AG08395 (cell line): ENCODE results near the gene SYP.

Source experiments
- DNase-seq: peaks from one replicate; pipeline ENCODE4 v3.0.0; 2012; ENCODE audit warnings: mixed read lengths, low spot score

The SYP gene

DNA sequence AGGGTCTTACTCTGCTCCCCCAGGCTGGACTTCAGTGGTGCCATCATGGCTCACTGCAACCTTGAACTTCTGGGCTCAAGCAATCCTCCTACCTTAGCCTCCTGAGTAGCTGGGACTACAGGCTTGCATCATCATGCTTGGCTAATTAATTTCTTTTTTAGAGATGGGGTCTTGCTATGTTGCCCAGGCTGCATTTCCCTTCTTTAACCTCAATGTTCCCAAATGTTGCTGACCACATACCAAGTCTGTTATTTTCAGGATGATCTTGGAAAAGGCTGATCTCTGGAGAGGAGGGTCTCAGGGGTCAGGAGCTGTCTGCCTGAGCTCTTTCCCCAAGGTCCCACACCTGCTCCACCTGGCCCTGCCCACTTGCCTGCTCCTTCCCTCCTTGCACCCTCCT, 20.1 kb upstream of the SYP start:
- DNase-seq: no peak

DNA sequence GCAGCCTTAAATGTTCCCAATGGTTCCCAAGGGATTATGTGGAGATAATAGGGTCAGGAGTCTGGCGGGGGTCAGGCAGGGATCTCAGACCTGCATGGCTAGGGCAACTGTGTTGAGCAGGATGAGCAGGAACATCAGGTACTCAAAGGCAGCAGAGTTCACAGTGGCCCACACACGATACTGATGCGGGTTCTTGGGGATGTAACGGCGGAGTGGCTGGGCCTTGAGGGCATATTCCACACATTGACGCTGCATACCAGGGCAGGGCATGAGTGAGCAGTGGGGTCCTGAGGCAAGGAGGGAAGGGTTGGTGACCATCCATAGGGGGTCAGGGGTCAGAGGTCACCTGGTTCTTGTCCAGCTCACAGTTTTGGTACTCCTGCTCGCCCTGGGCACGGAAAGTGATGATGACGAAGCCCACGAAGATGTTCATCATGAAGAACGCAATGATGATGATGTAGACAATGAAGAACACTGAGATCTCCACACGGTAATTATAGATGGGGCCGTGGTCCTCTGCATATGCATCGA, 15.1 kb upstream of the SYP start:
- DNase-seq: no peak

DNA sequence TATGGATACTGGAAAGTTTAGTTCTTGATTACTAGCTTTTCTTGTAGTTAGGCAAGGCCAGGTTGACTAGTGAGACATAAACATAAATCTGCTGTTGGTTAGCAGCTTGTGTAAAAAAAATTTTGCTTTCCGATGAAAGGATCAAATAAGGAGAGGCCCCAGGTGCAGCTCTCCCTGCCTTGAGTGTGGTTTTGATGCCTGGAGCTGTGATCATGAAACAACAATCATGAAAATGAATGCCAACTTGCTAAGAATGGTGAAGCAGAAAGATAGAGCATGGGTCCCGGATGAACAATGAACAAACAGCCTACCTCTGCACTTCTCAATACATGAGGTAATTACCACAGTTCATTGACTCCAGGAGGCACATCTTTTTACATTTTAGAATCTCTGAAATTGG, 14.4 kb upstream of the SYP start:
- DNase-seq: no peak

DNA sequence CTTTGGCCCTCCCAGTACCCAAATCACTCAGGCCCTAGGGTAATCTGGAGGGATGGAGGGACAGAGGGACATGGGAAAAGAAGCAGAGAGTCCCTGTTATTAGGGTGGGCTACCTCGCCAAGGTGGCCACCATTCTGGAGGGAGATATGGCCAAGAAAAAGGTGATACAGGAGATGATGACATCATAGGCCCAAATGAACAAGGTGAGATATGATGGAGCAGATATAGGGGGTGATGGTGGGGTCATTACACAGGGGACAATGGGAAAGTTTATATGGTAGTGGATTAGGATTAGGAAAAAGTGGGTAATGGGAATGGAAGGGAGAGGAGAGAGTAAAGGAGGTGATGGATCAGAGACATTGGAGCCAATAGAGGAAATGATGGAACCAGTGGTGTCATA, 12.9 kb upstream of the SYP start:
- DNase-seq: no peak

DNA sequence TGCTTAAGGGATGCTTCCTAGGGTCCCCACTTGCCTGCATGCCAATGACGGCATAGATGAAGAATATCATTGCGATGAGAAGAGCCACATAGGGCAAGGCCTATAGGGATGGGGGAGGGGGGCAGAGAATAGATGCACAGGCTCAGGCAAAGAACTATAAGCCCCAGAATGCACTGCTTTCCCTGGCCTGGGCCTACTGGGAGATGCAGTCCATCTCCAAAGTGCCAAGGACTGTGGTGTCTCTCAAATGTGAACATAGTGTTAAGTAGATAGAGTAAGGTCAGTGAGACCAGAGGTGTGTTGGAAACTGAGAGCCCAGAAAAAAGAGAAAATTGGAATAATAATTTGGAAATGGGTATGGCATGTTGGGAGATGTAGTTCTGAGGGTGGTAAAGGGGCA, 12.2 kb upstream of the SYP start:
- no peak for DNase-seq

DNA sequence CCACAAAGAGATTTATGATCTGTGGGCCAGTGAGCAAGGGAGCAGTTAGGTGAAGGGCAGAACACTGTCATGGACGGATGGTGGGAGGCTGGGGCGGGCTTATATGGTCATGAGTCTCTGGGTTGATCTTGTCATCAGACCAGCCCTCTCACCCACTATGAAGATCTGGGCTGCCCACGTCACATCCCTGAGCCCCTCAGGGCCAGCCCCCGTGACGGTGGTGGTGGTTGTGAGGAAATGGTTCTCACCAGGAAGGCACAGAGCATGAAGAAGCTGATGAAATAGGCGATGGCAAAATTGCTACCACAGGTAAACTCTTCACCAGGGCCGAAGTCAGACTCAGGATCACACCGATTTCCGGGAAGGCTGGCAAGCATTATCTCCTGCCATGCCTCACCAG, 11.1 kb upstream of the SYP start:
- no peak for DNase-seq

DNA sequence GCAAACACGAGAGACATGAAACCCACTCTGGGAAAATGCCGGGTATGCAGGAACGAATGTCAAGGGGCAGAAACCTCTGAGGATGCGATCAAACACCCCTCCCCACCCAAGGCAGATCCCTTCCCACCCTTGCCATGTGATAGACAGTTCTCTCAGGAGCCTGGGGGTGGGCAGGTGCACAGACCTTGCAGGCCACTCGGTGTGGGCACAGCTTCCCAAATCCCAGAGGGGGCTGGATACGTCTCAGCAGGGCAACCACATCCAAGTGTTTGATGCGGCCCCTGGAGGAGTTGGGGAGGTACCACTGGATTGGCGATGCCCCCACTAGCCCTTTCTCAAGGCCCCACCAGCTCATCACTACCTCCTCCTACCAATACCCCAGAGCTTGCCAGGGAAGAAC, 10.4 kb upstream of the SYP start:
- no peak for DNase-seq

DNA sequence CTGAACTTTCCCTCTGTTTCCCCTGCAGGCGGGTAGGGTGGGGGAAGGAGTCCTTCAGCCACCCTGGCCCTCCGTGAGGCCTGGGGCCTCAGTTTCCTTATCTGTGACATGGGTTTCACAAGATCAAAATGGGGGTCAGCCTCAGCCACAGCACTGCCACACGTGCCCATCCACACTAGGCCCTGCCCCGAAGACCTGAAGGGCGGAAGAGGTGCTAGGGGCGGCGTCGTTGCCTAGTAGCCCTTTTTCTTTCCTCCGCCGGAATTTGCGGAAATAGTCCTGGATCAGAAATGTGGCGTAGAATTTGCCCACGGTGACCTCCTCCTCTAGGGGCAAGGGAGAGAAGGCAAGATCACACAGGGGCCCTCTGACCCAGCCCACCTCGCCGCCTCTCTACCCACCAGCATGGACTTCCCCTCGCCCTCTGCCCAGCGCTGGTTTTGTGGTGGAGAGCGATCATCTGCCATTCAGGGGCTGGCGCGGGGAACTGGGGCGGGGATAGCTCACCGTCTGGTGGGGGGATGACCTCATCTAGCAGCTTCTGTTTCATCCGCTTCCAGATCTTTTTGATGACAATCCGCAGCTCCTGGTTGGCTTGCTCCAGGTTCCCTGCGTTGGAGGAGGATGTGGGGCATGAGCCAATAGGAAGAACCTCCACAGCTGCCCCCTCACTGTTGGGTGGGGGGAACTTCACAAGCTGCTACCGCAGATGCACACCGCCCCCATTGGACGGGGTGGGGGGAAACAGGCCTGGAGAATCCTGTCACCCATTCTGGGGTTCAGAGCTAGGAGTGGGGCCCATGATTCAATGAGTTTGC, 9.7 kb upstream of the SYP start:
- DNase-seq: no peak

DNA sequence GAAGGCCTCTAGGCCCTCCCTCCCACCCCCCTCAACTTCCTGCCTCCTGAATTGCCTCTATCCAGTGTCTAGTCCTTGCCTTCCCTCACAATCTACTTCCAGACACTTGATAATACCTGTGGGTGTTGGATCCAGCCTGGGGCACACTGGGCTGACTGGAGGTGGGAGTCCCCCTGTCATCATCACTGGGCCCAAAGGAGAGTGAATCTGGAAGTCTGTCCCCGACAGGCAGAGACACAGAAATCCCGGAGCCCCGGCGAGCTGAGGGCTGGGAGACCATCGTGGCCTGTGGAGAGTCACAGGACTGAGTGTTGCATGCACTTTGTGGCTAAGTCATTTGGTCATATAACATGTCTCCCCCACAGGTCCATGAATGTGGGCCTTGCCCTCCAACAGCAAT, 8.4 kb upstream of the SYP start:
- DNase-seq: no peak

DNA sequence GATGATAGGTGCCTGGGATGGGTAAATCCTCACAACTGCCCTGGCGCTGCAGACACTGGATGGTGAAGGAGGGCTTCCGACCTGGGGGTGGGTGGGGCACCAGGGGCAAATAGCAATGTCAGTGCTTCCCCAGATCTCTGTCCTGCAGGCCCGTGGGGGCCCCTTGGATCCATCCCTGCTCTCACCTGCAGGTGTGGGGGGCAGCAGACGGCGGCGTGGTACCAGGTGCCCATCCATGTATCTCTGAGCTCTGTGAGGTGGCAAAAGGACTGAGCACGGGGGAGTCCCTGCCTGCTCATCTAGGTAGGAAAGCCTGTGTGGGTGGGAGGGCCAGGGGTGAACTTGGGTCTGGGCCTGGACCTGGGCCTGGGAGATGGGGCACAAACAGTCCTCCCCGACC, 6.5 kb upstream of the SYP start:
- DNase-seq: no peak

DNA sequence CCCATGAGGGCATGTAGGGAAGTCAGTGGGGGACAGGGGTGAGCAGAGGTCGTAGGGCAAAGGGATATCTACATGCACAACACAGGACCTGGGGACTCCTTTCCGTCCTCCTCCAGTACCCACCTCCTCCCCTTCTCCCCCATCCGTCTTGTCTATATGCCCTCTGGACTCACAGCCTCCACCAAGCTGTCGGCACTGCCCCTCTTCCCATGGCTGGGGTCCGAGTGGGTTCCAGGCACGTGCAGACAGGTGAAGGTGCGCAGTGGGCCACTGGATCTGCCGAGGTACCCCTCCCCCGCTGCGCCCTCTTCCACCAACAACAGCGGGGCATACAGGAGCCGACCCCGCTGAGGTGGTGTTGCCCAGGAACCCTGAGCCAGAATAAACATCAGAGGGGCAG, 5.5 kb upstream of the SYP start:
- DNase-seq: no peak

DNA sequence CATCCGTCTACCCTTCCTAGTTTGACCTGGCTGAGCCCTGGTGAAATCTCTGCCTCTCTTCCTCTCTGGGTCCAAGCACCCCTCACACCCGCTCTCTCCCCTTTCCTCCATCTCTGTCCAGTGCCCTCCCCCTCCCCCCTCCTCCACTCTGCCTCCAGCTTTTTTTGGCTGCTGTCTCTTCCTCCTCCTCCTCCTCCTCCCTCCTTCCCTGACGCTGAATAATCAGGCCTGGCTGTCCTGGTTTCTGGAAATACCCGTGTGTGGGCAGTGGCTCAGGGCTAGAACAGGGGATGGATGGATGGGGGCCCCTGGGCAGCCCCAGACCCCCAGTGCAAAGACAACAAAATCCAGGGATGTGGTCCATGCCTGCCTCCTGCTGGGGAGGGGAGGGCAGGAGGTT, 4.7 kb upstream of the SYP start:
- no peak for DNase-seq

DNA sequence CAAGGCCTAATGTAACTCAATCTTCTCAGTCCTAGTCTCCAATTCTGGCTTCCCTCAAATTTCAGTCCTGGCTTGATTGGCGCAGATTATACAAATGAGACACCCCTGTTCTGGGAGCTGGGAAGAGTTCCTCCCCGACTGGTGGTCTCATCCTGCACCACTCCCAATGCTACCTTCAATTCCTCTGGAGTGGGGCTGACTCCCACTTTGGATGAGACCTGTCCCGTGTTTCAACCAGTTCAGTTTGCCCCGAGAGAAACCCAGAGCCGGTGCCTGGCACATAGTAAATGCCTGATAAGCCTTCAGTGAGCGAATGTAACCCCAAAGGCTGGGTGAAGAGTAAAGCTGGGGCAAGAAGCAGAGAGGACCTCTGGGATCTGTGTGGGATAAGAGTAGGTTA, 4.0 kb upstream of the SYP start:
- no peak for DNase-seq

DNA sequence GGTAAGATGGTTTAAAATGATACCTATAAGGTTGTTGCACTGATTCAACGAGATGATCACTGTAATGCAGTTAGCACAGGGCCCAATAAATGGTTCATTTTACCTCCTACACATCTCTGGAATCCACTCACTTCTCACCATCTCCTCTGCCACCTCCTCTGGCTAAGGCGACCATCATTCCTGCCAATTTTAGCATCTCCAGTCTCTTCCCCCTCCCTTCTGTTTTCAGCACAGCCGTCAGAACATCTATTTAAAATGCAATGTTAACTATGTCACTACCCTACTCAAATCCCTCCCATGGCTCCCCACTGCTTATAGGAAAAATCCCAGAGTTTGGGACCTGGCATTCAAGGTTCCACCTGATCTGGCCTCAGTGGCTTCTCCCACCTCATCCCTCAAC, 3.5 kb upstream of the SYP start:
- no peak for DNase-seq

DNA sequence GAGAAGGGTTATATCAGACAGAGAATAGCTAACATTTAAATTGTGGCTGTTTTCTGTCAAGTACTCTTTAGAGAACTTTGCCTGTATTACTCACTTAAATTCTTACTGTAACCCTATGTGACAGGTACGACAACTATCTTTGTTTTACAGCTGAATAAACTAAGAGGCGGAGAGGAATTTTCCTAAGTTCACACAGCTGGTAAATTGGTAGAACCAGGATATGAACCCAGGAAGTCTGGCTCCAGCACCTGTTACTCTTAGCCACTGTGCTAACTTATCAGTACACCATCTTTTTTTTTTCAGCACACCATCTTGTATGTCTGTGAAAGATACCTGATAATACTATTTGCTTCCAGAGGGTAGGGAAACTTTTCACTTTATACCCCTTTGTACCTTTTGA, 2.0 kb upstream of the SYP start:
- no peak for DNase-seq

DNA sequence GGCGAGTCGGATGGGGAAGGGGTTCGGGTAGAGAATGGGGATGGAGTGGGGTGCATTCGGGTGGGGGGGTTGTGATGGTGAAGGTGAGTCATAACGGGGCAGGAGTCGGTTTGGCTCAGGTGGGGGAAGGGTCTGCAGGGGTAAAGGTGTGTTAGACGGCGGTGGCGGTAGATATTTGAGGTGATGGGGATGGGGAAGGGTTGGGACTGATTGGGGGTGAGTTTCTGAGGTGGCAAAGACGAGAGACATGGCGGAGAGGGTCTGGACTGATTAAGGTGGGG, 738 bp downstream of the SYP start:
- DNase-seq: no peak

DNA sequence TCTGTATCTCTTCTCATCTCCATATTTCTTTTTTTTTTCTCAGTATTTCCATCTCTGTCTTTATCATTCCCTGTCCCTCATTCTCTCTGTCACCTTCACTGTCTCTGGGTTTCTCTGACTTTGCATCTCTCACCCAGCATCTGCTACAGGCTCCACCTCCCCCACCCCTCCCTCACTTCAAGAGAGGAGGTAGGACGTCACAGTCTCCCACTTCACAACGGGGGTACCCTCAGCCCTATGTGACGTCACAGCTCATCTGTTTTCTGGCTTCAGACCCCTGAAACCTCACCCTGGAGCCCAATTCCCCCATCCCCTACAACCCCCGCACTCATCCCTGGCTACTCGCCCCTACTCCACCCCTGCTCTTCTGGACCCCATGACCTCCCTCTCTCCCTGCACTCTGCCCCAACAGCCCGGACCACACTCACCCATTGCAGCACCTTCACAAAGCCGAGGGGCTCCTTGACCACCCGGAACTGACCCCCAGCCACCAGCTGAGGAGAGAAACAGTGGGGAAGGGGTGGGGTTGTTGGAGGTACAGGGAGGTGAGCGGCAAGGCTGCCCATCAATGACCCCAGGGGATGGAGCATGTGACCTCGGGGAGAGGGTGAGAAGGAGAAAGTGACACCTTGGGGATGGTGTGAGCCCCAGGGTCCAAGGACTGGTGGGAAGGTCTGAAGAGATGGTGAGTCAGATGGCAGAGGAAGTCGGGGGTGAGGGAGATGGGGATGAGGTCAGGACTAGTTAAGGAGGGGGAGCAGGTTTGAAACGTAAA, 1.3 kb downstream of the SYP start:
- no peak for DNase-seq

DNA sequence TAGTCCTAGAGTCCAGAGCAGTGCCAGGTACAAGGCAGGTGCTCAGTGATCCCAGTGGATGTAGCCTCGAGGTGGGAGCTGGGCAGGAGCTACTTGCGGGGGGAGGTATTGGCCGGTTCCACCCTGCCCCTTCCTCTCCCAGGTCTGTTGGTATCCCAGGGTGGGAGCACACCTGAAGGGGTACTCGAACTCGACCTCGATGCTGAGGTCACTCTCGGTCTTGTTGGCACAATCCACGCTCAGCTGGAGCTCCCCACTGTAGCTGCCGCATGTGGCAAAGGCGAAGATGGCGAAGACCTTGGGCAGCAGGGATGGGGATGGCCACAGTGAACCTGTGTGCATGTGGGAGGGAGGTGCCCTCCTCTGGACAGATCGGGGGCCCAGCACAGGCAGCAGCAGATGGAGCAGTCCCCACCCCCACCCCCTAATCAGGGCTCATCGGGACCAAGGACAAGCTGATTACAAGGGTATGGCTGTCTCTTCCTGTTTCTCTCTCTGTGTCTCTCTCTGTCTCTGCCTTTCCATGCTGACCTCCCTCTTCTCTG, 2.4 kb downstream of the SYP start:
- no peak for DNase-seq

DNA sequence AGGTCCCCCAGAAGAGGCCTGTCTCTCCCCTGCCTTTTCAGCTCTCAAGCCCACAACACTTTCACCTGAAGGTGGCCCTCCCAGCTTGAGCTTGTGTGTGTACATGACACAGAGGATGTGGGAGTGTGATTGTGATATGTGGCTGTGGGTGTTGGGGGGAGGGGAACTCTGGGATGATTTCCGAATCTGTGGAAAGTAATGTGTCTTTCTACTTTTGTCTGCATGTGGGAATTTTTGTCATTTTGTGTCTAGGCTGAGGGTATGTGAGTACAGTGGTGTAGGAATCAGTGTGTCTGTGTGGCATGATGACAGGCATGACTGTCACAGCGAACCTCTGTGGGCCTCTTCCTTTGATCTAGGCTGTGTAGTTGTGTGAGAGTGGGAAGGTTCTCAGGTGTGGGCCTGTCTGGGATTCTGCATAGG, 6.4 kb downstream of the SYP start:
- no peak for DNase-seq

DNA sequence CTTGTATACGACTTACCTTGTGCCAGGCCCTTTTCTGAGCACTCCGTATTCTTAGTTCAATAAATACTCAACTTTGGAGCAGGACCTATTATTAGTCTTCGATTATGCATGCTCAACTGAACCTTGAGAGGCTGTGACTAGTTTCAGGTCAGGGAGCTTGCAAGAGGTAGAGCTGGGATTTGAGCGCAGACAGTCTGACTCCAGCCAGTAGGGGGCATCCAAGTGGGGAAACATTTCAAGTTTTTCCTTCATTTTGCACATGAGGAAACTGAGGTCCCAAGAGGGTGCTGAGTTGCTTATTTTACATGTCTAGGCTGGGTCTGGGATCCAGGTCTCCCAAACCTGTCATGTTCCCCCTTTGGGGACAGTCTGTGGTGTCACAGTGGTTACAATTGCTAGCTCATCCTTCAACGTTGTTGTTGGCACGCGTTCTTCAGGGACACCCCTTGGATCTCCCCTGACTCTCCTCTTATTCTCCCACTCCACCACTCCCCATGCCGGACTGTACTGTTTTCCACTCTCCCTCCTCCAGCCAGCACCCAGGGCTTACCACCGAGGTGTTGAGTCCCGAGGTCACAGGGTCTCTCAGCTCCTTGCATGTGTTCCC, 7.2 kb downstream of the SYP start:
- DNase-seq: peak; percentile 21

DNA sequence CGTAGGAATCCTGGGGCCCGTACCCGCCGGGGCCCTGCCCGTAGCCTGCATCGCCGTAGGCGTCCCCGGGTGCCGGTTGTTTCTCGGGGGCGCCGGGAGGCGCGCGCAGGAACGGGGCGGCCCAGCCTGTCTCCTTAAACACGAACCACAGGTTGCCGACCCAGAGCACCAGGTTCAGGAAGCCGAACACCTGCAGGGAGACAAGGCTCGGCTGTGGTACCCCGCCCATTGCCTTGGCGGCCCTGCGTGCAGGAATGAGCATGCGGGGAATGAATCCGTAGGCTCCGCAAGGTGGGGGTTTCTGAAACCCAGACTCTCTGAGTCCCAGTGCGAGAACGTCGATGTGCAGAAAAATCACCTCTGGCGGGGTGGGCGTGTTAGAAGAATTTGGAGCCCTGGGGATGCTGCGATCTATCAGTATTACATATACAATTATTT, 8.4 kb downstream of the SYP start:
- DNase-seq: no peak

DNA sequence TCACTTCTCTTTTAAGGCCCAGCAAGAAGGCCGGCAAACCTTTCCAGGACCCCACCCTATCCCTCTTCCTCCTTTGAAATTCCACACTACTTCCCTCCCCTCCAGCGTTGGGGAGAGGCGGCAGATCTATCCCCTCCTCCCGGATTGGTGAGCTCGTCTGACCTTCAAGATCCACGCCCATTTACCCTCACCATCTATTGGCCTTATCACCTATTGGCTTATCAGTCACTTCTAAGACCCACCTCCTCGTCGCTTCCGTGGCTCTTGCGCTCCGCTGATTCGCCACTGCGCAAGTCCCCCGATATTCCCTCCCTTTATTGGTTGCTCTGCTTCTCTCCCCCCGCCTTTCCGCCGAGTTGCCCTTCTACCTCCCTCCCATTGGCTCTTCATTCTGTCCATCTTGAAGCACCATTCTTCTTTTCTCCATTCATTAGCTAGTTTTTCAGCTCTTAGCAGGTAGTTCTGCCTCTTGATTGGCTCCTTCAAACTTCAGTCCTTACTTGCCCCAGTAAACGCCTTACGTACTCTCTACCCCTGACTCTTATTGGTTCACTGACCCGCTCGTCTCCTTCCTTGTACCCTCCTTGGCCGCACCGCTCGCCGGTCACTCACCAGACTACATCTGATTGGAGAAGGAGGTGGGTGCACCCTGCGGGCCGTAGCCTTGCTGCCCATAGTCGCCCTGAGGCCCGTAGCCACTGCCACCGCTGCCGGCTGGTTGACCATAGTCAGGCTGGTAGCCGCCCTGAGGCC, 9.0 kb downstream of the SYP start:
- DNase-seq: peak; percentile 93
